ENCODE measurements around the gene TBC1D2B.
A peak's percentile ranks its signal among the peaks of the same experiment; 100 is the strongest.

TBC1D2B gene

DNA sequence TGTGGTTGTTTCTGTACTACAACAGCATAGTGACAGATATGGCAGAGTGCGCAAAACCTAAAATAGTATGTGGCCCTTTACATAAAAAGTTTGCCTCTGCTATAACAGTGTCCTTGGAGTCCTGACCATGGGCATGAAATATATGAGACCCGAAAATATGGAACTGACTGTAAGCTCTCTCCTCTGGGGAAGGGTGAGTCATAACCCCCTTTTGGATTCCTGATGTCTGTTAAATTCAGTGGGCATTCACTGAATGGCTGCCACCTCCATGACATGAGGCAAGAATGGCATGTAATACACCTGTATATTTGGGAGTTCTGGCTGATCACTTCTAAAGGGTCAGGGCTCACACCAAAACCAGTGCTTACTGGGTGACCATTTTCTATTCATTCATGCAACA is 6.1 kb downstream of the TBC1D2B start:
- no peak for DNase-seq

DNA sequence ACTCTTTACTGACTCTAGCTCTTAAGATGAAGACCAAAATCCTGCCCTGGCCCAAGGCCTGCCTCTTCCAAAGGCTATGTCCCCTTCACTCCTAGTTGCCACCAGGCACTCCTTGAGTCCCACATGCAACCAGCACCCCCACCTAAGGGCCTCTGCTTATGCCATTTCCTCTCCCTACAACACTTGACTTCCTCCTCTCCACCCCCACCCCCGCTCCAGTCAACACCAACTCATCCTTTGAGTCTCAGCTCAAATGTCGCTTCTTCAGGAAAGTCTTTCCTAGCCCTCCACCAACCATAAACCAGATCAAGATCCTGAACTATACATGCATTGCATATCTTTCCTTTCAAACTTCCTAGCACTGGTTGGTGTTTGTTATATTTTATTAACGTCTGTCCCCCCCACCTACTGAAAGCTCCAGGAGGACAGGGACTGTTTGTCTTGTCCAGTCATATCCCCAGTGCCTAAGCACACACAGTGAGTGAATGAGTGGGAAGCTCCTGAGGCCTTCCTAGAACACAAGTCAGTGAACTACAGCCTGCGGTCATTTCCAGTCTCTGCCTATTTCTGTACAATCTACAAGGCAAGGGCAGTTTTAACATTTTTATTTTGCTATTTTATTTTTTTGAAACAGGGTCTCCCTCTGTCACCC is 7.3 kb downstream of the TBC1D2B start:
- DNase-seq: no peak

DNA sequence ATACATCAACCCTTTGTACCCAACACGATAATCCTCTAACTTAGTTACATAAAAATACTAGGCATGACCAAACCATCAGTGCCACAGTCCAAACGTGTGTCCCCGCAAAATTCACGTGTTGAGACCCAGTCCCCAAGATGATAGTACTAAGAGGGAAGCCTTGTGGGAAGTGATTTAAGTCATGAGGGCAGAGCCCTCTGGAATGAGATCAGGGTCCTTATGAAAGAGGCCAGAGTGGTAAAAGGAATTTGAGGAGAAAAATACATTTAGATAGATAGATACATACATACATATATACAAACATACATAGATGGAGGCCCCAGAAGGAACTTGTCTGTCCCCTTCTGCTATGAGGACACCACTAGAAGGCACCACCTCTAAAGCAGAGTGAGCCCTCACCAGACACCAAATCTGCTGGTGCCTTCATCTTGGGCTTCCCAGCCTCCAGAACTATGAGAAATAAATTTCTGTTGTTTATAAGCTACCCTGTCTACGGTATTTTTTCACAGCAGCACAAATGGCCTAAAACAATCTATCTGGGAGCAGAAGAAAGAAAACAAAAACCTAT is 8.0 kb downstream of the TBC1D2B start:
- DNase-seq: no peak

DNA sequence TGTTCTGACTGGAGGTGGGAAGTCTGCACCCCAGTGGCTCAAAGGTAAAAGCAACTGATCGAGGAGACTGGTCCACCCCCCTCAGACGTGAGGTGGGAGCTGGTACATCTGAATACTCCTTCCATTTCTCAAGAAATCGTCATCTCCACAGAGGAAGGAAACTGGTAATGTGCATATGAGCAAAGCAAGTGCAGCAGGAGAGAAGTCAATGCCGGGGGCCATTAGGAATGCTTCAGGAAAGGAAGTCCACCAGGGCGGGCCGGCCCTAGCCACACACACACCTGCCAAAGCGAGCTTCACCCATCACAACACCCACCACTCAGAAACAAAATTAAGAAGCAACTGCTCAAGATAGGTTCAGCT is 8.5 kb downstream of the TBC1D2B start:
- no peak for DNase-seq

DNA sequence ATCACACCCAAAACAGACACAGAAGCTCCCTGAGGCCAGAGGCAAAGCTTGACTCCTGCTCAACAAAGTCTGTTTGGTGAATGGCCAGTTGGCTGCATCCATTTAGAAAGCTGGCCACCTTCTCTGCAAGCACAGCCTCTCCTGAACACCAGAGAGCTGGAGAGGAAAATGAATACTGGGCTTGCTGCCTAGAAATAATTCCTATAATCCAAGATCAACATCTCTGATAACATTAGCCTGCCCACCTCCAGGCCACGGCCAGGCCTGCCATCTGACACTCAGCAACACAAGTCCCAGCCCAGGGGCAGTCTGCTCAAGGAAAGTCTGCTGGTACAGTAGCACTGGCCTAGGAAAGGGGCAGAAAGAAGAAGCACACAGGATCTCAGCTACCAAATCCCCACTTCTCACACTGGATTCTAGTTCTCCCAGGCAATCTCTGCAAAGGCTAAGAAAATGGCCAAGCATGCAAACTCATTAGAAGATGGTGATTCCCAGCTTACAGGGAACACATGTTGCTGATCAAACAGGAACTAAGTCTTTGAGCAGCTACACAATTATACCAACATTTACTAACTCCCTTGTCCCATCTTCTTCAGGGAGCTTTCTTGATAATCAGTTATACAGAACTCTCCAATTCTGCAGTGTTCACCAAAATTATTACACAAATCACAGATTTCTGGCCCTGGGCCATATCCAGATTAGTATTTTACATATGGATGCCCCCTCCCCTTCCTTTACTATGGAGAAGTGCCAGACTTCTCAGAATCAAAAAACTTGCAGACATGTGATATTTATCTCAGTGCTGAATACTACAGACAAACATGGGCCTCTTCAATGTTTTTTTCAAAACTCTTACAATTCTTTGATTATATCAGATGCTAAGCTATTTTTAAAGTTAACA is 9.9 kb downstream of the TBC1D2B start:
- peak; percentile 27 for DNase-seq

DNA sequence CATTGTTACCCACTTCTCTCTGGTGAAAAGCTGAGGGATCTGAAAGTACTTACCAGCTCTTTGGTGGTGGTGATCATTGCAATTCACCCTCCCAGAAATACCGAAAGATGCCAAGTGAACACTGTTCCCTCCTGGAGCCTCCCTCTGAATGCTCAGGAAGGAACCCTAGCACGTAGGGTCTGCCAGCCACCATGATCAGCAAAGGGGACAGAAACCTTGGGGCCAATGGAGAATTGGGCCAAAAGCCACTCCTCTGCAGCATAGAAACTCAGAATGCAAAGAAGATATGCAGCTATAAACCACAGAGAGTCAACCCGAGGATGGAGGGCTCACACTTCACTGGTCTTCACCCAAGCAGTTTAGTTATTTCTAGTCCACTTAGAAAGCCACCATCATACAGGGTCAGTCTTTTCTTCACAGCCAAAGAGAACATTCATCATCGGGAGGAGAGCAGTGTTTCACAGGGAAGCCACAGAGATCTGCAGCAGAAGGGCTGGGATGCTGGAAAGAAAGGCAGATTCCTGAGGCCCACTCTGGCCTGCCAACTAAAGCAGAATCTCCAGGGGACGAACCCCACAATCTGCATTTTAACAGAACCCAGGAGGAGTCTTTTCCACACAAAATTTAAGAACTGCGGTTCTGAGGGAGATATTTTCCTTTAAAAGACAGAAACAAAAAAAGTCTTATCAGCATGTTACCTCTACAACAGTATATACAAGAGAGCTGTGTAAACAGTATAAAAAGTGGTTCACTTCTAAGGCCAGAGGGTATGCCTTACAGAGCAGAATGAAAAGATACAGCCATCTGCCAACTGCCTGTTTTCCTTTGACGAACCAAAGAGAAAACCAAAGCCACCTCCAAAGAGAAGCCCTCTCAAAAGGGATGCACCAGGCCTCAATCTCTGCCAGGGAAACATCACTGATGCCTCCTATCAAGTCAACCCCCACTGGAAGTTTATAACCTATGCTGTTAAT is 11.3 kb downstream of the TBC1D2B start:
- DNase-seq: no peak

DNA sequence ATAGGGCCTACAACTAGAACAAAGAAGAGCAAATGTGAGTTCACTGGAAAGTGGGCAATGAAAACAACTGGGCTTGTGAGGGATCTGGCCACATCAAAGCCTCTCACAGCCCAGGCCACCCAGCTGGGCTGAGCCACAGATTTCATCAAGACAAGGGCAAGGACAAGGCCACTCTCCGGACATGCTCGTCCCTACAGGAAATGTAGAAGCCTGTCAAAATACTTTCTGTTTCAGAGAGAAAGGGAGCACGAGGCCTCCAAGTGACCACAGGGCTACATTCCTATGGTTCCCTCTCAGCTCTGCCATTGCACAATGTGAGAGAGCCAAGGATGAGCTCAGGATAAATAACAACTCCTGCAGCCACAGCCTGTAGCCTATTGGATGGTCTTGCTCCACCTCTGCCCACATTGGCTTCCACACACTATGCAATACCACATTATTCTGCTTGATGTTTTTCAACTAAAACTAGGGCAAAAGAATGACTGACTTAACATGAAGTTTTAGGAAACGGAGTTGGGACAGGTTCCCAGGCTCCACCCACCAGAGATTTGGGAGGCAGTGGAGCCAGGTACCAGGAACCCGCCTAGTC is 12.1 kb downstream of the TBC1D2B start:
- DNase-seq: no peak

DNA sequence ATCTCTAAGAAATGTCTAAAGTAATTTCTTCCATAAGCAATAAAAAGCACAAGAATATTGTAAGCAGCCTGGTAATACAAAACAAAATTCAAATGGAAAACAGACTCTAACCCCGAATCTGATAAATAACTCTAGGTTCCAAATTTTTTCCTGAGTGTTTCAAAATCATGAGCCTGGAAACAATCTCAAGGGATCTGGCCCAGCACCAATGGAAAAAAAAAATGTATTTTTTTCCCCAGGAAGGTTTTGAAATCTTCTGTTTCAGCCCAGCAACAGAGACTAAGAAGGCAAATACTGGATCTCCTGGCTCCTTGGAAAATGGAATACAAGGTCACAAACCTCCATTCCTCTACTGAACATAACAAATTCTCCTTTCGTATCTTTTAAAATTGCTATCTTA is 13.0 kb downstream of the TBC1D2B start:
- no peak for DNase-seq

DNA sequence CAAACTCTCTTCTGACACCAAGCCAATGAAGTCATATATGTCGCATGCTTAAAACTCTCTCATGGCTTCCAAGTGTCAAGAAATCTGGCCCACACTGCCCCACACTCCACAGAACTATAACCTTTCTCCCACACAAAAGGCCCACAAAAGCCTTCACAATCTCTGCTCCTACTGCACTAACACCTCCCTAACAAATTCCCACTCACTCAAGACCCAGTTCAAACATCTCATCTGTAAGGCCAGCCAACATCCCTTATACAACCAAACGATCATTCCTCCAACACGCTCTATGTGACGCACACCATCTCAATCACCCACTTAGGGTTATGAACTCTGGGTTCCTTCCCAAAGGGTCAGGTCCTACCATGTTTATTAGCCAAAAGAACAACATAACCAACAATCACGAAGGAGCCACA is 13.5 kb downstream of the TBC1D2B start:
- DNase-seq: no peak

DNA sequence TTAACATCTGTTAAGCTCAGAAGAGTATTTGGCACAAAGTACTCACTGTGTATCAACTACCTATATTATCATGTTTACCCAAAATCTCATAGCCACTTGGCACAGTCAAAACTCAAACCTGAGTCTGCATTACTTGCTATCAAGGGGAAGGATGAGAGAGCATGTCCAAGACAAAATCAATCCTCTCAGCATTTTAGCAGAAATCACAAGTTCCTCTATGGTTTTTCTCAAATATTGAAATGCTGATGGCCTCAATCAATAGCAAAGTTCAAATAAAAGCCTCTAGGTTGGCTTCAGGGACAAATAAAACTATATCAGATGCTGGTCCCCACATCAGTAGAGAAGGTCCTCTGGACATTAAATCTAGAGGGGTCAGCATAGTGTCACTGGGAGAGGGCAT is 14.3 kb downstream of the TBC1D2B start:
- peak; percentile 10 for DNase-seq

DNA sequence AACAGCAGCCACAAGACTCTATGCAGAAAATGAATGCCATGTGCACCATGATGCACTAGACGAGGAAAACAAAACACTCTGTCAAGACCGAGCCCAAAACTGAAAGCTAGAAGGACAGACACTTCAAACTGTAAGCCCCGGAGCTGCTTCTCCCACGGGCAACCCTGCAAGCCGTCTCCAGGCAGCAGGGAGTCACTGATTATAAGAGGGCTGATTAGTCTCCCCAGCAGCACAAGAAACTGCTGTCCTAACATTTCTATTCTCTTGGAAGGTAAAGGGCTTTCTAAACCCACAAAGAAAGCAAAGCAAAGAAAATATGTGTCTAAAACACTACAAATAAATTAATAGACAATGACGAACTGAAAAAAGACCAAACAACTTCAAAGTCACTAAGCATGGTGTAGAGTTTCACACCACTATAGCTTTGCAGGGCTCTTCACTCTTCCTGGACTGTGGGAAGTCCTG is 15.5 kb downstream of the TBC1D2B start:
- no peak for DNase-seq

DNA sequence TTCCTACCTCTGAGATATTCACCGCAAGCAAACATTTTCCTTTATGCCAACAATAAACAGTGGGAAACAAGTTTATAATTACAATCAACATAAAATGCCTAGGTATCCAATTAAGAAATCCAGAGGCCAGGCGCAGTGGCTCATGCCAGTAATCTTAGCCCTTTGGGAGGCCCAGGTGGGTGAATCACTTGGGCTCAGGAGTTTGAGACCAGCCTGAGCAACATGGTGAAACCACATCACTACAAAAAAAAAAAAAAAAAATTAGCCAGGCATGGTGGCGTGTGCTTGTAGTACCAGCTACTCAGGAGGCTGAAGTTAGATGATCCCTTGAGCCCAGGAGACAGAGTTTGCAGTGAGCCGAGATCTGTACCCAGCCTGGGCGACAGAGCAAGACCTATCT is 17.3 kb downstream of the TBC1D2B start:
- no peak for DNase-seq

DNA sequence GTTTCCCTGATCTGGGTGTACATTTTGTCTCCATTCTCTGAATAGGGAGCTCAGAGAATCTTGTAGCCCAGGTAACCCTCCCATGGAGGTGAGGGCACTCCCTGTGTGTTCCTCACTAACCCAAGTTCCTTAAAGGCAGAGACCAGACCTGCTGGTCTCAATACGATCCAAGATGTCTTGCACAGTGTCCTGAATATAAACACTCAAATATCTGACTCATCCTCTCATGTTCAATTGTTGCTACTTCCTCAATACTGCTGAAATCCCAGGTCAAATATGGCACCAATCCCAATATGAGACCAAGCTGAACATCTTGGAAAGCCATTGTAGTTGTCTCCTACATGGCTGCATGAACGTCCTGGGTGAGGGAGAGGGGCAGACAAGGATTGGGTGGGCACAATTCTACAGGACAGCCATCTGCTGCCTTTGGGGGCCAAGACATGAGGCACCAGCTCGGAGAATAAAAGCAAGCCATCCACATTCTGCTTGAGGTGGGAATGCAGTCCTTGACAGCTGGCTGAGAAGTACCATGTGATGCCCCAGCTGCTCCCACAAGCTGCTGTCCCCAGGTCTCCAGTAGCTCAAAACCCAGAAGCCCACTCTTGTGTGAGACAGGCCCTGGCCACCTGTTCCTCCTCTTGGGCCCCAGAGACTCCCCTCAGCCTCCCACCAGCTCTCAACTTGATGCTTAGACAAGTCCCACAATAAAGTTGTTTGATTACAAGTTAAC is 18.2 kb downstream of the TBC1D2B start:
- DNase-seq: no peak

DNA sequence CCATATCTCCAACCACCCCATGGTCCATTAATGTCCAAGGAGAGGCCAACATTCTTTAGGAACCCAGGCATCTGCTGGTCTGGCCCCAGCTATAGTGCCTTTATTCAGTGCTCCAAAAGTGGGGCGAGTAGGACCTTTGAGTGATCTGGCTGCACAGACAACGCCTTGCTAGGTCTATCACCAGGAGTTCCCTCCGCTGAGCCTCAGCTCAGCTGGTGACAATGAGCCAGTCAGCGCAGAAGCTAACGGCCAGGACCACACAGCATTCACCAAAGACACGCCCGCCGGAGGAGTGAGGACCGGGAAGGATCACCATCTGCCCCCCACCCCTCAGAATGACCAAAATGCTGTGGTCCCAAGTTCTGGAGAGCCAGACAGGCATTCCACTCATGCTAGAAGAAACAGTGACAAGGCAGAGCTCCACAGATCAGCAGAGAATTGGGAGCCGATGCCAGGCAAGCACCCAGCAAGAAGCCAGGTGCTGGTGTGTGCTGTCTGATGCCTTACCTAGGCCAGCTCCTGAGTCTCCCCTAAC is 19.0 kb downstream of the TBC1D2B start:
- no peak for DNase-seq

DNA sequence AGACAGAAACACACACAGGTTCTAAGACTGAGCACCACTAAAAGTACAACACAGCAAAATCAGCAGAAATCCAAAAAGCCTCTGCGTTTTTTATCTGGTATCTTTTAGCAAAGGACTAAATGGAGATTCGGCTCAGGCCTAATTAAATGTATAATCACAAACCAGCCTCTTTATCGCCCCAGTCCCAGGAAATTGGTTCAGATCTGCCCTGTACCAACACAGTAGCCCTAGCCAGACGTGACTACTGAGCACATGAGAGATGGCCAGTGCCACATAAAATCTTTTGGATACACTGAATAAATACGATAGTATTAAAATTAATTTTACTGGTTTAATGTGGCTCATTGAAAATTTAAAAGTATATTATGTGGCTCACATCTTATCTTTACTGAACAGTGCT is 19.7 kb downstream of the TBC1D2B start:
- no peak for DNase-seq

DNA sequence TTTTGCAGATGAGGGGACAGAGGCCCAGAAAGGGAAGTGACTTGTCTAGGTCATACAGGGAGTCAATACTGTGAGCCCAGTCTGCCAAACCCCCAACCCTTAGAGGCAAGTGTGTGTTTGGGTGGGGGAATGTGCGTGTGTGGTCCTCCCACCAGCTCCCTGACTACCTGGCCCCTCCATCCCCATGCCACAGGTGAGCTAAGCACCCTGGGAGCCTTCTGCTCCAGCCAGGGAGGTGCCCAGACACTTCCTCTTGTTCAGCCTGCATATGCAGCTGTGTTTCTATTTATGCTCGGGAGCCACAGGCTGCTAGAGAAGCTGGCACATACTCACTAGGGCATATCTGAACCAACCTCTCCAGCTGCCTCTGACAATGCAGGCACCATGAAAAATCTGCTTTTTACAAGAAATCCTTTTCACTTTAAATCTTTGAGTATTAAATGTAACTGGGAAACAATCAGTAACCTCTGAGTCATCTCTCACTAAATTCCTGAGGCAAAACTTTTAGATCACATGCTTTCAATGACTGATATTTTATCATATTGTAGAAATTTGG is 20.7 kb downstream of the TBC1D2B start:
- no peak for DNase-seq

DNA sequence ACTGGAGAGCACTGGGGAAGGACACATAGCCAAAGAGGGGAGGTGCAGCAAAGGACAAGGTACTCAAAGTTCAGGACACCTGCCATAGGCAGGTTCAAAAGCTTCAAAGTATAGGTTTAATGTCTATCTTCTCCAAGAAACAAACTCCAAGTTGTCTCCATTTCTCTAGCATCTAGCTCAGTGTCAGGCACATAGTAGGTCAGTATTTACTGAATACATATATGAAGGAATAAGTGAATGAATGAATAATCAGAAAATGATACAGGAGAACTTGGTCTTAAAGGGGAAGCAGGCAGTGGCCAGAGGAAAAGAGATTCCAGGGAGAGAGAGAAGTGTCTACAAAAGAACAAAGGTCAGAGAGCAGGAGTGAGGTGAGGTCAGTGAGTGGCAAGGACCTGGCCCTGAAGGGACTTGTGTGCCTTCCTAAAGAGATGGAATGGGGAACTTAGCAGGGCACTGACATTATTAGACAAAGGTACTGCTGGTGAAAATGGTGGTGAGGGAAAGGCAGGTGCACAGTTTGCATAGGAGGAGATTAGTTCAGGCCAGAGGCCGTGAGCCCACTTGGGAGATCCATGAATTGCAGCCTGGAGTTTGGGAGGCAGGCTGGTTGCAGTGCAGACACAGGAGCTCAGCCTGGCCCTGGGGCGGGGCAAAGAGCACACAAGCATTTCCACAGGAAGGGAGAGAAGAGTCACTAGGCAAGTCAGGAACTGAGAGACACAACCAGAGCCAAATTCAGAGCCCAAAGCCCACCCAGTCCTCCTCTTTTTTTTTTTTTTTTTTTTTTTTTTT is 21.4 kb downstream of the TBC1D2B start:
- DNase-seq: no peak

DNA sequence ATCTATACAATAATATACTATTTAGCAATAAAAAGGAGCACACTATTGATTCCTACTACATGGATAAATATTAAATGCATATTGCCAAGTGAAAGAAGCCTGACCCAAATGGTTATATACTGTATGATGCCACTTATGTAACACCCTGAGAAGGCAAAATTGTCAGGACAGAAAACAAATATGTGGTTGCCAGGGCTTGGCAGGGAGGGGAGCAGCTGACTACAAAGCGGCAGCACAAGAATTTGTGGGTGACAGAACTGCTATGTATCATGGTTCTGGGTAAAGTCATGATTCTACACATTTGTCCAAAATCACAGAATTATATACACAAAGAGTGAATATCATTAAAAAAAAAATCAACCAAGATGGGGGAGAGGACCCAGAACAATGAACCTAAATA is 22.5 kb downstream of the TBC1D2B start:
- no peak for DNase-seq

DNA sequence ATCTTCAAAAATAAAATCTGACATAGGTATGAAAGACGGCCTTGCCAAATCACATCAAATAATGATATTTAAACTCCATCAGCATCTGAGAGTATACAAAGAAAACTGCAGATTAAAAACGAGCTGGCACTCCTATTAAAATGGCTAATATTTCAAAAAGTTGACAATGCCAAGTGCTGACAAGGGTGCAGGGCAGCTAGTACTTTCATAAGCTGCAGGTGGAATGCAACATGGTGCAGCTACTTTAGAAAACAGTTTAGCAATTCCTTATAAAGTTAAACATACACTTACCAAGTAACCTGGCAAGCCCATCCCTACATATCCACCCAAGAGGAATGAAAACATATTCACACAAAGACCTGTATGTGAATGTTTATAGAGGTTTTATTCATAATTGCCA is 23.0 kb downstream of the TBC1D2B start:
- no peak for DNase-seq

DNA sequence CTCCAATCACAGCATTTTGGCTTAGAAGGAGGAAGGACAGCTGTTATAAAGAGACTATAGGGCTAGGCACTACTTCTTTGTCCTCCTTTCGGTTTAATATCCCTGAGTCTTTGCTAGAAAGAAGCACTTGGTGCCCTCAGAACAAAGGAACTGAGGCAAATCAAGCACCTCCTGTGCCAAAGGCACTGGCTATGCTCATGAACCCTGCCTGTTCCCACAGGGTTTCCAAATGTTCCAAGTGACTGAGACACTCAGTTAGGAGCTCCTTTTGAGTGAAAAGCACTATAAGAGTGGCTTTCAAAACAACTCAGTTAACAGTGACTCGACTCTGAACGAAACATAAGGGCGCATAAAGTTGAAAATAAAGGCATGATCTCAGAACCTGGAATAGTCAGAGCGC is 25.0 kb downstream of the TBC1D2B start:
- no peak for DNase-seq
